AG09309 (cell line): ENCODE results near the gene RICTOR.
A peak's percentile ranks its signal among the peaks of the same experiment; 100 is the strongest.

Source experiments
- DNase-seq: peaks from one replicate; pipeline ENCODE4 v3.0.0-alpha.2; 2010; ENCODE audit warnings: low read depth
- H3K4me3 ChIP-seq: 2 replicates; pipeline ENCODE4 v1.5.1; 2011; ENCODE audit warnings: mild to moderate bottlenecking, low read depth, low read length, moderate library complexity; ENCODE audit not compliant: control insufficient read depth
- TF ChIP-seq, protein P1 (sequence below): IDR thresholded peaks from 2 replicates; pipeline ENCODE4 v1.5.1; 2011; ENCODE audit warnings: mild to moderate bottlenecking, low read depth, low read length, inconsistent platforms; ENCODE audit not compliant: insufficient read depth, control insufficient read depth; ENCODE audit errors: missing control alignments

Gene RICTOR

DNA sequence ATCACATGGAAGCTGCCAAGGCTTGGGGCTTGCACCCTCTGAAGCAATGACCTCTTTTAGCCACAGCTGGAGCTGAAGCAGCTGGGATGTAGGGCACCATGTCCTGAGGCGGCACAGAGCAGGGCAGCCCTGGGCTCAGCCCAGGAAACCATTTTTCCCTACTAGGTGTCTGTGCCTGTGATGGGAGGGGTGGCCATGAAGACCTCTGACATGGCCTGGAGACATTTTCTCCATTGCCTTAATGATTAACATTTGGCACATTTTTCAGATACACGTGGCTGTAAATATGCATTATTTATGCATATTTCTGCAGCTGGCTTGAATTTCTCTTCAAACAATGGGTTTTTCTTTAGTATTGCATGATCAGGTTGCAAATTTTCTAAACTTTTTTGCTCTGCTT, 146.7 kb downstream of the RICTOR start:
- TF ChIP-seq, protein P1, sequence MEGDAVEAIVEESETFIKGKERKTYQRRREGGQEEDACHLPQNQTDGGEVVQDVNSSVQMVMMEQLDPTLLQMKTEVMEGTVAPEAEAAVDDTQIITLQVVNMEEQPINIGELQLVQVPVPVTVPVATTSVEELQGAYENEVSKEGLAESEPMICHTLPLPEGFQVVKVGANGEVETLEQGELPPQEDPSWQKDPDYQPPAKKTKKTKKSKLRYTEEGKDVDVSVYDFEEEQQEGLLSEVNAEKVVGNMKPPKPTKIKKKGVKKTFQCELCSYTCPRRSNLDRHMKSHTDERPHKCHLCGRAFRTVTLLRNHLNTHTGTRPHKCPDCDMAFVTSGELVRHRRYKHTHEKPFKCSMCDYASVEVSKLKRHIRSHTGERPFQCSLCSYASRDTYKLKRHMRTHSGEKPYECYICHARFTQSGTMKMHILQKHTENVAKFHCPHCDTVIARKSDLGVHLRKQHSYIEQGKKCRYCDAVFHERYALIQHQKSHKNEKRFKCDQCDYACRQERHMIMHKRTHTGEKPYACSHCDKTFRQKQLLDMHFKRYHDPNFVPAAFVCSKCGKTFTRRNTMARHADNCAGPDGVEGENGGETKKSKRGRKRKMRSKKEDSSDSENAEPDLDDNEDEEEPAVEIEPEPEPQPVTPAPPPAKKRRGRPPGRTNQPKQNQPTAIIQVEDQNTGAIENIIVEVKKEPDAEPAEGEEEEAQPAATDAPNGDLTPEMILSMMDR: no peak
- H3K4me3 ChIP-seq: no peak overlapping the region
- no peak for DNase-seq

DNA sequence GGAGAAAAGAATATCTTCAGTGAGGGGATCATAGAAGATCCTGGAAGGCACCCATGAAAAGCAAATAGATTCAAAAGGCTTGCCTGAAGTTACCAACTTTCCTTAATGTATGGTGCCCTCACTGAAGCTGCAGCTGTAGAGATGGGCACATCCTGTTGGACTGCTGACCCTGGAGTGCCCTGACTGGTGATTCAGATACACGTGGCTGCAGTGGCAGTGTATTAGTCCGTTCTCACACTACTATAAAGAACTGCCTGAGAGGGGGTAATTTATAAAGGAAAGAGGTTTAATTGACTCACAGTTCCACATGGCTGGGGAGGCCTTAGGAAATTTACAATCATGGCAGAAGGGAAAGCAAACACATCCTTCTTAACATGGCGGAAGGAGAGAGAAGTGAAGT, 148.1 kb downstream of the RICTOR start:
- TF ChIP-seq, protein P1: no peak
- no peak overlapping the region for H3K4me3 ChIP-seq
- no peak for DNase-seq

DNA sequence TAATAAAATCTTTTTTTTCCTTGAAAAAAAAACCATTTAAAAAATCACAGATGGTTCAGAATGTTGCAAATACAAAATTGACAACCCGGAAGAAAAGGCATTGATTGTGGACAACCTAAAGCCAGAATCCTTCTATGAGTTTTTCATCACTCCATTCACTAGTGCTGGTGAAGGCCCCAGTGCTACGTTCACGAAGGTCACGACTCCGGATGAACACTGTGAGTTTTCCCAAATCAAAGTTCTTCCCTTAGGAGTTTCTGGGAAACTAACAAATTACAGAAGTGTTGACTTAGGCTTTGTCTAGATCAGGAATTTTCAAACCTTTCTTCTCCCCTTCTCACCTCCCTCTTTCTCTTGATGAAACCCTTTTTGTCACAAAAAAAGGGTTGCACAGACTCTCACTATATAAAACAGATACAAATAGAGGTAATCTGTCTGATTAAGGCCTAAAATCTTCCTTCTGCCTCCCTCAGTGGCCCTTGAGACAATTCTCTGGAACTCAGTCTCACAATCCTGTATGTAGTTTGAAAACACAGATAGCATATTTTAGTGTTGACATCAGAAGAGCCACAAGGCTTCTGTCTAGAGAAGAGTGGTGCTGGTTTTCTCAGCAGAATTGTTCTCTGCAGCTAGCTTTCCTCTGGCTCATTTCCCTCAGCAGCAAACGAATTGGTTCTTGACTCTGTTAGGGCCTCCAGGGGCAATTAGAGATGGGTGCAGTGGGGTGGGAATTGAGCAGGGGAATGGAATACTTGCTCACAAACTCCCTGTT, 148.9 kb downstream of the RICTOR start:
- DNase-seq: no peak
- H3K4me3 ChIP-seq: no peak overlapping the region
- TF ChIP-seq, protein P1: no peak

DNA sequence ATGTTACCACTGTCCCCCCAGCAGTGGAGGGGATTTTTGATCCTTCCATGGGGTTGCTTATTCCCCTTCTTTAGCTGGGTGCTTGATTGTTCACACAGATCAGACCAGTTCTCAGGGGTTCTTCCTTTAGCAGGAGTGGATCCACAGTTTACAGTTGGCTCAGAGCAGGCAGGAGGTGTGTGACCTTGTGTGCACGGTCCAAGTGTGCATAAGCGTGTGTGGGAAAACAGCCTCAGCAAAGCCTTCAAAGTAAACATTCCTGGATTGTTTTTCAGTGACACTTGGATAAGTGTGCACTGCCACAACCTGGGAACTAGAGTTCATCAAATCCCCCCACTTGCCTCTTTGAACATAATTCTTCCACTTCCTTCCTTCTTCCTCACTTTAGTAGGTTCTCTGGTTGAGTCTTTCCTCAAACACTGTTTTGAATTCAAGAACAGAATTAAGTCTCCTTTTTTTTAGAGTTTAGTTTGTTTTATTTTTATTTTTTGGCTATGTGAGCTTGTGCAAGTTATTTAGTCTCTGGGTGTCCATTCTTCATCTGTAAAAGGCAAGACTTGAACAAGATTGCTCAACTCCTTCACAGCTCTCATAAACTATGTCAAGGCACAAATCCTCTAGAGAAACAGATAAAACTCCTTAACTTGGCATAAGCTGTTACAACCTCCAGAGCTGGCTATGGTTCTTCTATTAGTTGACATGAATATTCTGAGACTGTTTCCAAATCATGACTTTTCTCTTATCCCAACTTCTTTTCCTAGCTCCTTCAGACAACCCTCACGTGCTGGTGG, 150.3 kb downstream of the RICTOR start:
- DNase-seq: peak; percentile 66
- no peak overlapping the region for H3K4me3 ChIP-seq
- TF ChIP-seq, protein P1: no peak

DNA sequence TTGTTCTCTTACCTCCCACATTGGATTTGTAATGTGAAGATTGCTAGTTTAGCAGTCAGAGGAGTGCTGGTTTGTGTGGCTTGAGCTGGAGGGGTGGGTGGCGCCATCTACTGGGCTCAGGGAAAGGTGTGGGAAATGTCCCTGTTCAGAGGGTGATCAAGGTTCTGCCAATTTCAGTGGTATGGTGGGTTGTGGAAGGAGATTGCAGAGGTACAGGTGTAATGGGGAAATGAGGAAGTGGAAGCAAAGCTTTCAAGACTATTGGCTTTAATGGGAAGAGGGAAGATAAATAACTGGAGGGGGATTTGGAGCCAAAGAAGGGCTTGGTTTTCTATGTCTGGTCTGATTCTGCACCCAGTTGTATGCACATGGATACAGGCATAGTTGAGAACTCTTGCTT, 152.0 kb downstream of the RICTOR start:
- TF ChIP-seq, protein P1: peak; percentile 88
- DNase-seq: no peak
- H3K4me3 ChIP-seq: no peak overlapping the region

DNA sequence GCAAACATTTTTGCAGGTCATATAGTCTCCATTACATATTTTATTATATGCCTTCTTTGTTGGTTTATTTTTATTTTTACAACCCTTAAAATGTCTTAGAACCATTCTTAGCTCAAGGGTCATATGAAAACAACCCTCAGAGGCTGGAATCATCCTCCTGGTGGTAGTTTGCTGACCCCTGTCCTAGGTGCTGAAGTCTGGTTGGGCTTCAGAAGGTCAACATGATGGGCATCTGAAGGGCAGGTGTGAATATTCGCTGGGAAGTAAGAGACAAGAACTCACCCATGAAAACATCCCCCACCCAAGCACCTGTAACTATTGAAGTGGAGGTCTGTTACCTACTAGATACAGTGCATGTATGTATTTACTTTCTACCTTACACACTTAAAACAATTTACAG, 153.0 kb downstream of the RICTOR start:
- TF ChIP-seq, protein P1: no peak
- no peak for DNase-seq
- no peak overlapping the region for H3K4me3 ChIP-seq
